Measurements from ENCODE around the gene ATG4D. TPM values are rescaled to one million over a fixed set of nuclear protein-coding genes. Genes with fewer than 3 reads are reported as not detected.

ATG4D gene
- total RNA-seq, 4 donors from 2014 or later: 79.9 to 164 (median 100) TPM

Small RNA genes lying within 50 kb of the gene (small RNA-seq; reads per million reads assigned to genes)
- gene MIR1238 (0 to 0.48 (median 0) reads per million in 4 donors), gene RNU7-140P (0 reads per million in 4 donors)

Other genes with a start within 250 kb of the ATG4D start
- 1 to 10 TPM; 1.9 to 8.2 (median 3.8) TPM for gene ZGLP1, start 234.1 kb upstream of the ATG4D start, total RNA-seq
- gene FDX2, start 227.9 kb upstream of the ATG4D start, total RNA-seq: 10 to 100 TPM in 1 of 4 donors, 1 to 10 TPM in 2, not detected in 1; 6.1 to 28.9 (median 8.4) TPM
- gene RAVER1, start 210.4 kb upstream of the ATG4D start, total RNA-seq: 10 to 100 TPM; 35.0 to 39.6 (median 38.6) TPM
- 10 to 100 TPM in 2 of 4 donors, 1 to 10 TPM in 2; 2.6 to 17.5 (median 8.6) TPM for gene ICAM3, start 204.3 kb upstream of the ATG4D start, total RNA-seq
- gene TYK2, start 163.3 kb upstream of the ATG4D start, total RNA-seq: 100 to 1,000 TPM; 111 to 463 (median 201) TPM
- gene CDC37, start 140.4 kb upstream of the ATG4D start, total RNA-seq: 100 to 1,000 TPM; 125 to 168 (median 162) TPM
- gene PDE4A, start 123.4 kb upstream of the ATG4D start, total RNA-seq: 10 to 100 TPM in 3 of 4 donors, 1 to 10 TPM in 1; 9.0 to 15.9 (median 13.1) TPM
- 100 to 1,000 TPM in 1 of 4 donors, 10 to 100 TPM in 3; 54.8 to 348 (median 79.1) TPM for gene KEAP1, start 40.5 kb upstream of the ATG4D start, total RNA-seq
- not detected for gene S1PR5, start 26.5 kb upstream of the ATG4D start, total RNA-seq
- gene KRI1, start 22.1 kb downstream of the ATG4D start, total RNA-seq: 10 to 100 TPM; 12.7 to 53.1 (median 27.9) TPM
- 10 to 100 TPM in 1 of 4 donors, 1 to 10 TPM in 3; 4.9 to 11.4 (median 7.1) TPM for gene CDKN2D, start 25.1 kb downstream of the ATG4D start, total RNA-seq
- 100 to 1,000 TPM in 1 of 4 donors, 10 to 100 TPM in 3; 22.8 to 111 (median 63.1) TPM for gene AP1M2, start 43.4 kb downstream of the ATG4D start, total RNA-seq
- gene SLC44A2, start 81.6 kb downstream of the ATG4D start, total RNA-seq: 100 to 1,000 TPM in 1 of 4 donors, 10 to 100 TPM in 3; 36.6 to 371 (median 81.4) TPM
- gene ILF3, start 110.4 kb downstream of the ATG4D start, total RNA-seq: 100 to 1,000 TPM in 3 of 4 donors, 10 to 100 TPM in 1; 73.6 to 242 (median 151) TPM
- gene QTRT1, start 157.5 kb downstream of the ATG4D start, total RNA-seq: 100 to 1,000 TPM in 1 of 4 donors, 10 to 100 TPM in 3; 28.5 to 201 (median 39.9) TPM
- 1,000 to 10,000 TPM in 1 of 4 donors, 100 to 1,000 TPM in 3; 469 to 1,152 (median 585) TPM for gene DNM2, start 174.2 kb downstream of the ATG4D start, total RNA-seq

Data from transverse colon (tissue), 4 donors.